Breast epithelium (tissue), 3 donors: ENCODE measurements around the gene POMZP3.
"Not testable (repeated sequence)": the region's sequence is repeated elsewhere in the genome, so short reads cannot be mapped to it uniquely, and the experiment has no call there.

ENCODE experiments used
- POLR2A ChIP-seq: fragments of 450-650 bp; IDR thresholded peaks from one replicate; pipeline ENCODE4 v1.6.1; 2016; ENCODE audit warnings: antibody characterized with exemption, mild to moderate bottlenecking, moderate library complexity
- TF ChIP-seq, protein P1 (sequence below), 3 donors: fragments of 450-650 bp; IDR thresholded peaks; one replicate each; pipeline ENCODE4 v1.5.1; 2016 to 2017; ENCODE audit warnings: antibody characterized with exemption in 3 of 3, mild to moderate bottlenecking in 3 of 3, moderate library complexity in 3 of 3

- TF ChIP-seq POLR2A: not testable (repeated sequence)
- TF ChIP-seq, protein P1, sequence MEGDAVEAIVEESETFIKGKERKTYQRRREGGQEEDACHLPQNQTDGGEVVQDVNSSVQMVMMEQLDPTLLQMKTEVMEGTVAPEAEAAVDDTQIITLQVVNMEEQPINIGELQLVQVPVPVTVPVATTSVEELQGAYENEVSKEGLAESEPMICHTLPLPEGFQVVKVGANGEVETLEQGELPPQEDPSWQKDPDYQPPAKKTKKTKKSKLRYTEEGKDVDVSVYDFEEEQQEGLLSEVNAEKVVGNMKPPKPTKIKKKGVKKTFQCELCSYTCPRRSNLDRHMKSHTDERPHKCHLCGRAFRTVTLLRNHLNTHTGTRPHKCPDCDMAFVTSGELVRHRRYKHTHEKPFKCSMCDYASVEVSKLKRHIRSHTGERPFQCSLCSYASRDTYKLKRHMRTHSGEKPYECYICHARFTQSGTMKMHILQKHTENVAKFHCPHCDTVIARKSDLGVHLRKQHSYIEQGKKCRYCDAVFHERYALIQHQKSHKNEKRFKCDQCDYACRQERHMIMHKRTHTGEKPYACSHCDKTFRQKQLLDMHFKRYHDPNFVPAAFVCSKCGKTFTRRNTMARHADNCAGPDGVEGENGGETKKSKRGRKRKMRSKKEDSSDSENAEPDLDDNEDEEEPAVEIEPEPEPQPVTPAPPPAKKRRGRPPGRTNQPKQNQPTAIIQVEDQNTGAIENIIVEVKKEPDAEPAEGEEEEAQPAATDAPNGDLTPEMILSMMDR (IDR thresholded peaks at IDR 0.05): not testable (repeated sequence)
These were observed 58.3 kb downstream of the POMZP3 start for GRCh38 chr7:76568742-76569141.
